ENCODE measurements around the gene ECSIT.
A peak's percentile ranks its signal among the peaks of the same experiment; 100 is the strongest.
"Not testable (repeated sequence)": the region's sequence is repeated elsewhere in the genome, so short reads cannot be mapped to it uniquely, and the experiment has no call there.

Gene ECSIT

GRCh38 chr19:11566164-11566563 is 37.2 kb upstream of the ECSIT start:
- DNase-seq (ENCODE audit: insufficient read length, low spot score) = no peak
- TF ChIP-seq CTCF (IDR thresholded peaks at IDR 0.05; ENCODE audit: insufficient read depth, missing control alignments) = no peak
- FAIRE-seq = no peak

GRCh38 chr19:11565649-11565980 is 36.7 kb upstream of the ECSIT start:
- not testable (repeated sequence) for FAIRE-seq; DNase-seq (ENCODE audit: insufficient read length, low spot score)

- FAIRE-seq; DNase-seq (ENCODE audit: insufficient read length, low spot score): not testable (repeated sequence)
Observed at GRCh38 chr19:11564082-11564807, 35.3 kb upstream of the ECSIT start.

- no peak for FAIRE-seq
- no peak for DNase-seq (ENCODE audit: insufficient read length, low spot score)
- TF ChIP-seq CTCF (IDR thresholded peaks at IDR 0.05; ENCODE audit: insufficient read depth, missing control alignments) = no peak
Observed at GRCh38 chr19:11563532-11563931, 34.6 kb upstream of the ECSIT start.

- TF ChIP-seq CTCF (IDR thresholded peaks at IDR 0.05; ENCODE audit: insufficient read depth, missing control alignments) = peak; percentile 67
- DNase-seq (ENCODE audit: insufficient read length, low spot score) = no peak
- FAIRE-seq = no peak
Observed at GRCh38 chr19:11560404-11561051, 31.6 kb upstream of the ECSIT start.

DNA sequence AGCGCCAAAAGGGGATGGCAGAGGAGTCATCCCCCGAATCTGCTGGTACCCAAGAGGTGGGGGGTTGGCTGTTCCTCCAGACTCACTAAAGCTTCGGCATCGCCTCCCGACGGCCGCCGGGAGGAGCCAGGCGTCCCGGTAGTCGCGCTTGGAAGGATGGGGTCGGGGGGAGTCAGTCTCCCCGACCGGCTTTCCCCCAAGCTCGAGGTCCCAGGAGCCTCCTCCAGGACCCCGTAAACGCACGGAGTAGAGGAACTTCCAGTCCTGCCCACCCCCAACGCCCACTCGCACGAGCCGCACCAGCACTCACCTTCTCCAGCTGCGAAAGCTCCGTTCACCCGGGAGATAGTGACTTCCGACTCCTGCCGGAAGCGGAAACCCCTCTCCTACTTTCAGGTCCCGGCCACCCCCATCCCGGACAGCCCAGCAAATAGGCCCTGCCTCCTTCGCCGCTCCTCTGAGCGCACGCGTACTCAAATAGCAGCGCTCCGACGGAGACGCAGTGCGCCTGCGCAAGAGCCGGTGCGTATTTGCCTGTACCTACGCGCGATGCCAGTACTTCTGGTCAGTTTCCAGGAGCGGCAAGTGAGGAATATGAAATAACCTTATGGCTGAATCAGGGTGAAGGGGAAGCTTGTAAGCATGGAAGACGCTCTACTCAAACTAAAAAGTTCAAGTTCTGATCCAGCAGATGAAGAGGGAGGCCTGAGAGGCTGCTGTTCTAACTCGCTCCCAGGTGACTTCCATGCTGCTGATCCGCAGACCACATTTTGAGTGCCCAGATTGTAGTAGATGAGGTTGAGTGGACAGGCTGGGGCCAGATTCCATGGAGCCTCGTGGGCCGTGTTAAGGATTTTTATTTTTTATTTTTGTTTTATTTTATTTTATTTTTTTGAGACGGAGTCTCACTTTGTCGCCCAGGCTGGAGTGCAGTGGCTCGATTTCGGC is 30.2 kb upstream of the ECSIT start, which contains the start of gene ELOF1:
Gene ELOF1, minus strand, starts transcription at position 350 of the 948 bp plus-strand sequence. CDS start 4,883 bp downstream, outside the sequence.
- no peak for TF ChIP-seq CTCF (IDR thresholded peaks at IDR 0.05; ENCODE audit: insufficient read depth, missing control alignments)
- FAIRE-seq = no peak
- DNase-seq (ENCODE audit: insufficient read length, low spot score) = peak; percentile 99

DNA sequence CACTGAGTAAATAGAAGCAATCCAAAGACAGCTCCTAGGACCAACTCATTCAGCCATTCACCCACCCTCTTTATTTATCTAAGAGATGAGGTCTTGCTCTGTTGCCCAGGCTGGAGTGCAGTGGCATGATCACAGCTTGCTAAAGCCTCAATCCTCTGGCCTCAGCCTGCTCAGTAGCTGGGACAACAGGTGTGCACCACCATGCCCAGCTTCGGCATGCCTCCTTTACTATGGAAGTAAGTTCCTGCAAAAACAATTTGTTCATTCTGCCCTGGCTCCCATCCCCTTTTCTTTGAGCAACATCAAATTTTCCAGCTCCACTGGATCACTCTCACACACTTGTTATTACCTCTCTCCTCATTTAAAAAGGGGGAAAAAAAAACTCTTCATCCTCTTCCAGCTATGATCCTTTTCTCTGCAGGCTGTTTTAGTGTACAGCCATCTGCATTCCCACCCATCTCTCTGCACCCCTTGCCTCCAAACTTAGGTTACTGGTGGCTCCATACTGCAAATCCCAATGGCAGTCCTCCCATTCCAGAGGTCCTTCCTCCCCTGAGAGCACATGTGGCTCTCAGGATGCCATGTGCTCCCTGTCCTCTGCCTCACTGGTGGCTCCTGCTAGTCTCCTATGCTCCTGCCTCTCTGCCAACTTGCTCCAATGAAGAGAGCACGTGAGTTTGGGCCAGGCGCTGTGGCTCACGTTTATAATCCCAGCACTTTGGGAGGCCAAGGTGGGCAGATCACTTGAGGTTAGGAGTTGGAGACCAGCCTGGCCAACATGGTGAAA is 27.9 kb upstream of the ECSIT start:
- DNase-seq (ENCODE audit: insufficient read length, low spot score) (no peak), FAIRE-seq (no peak)
- TF ChIP-seq CTCF (IDR thresholded peaks at IDR 0.05; ENCODE audit: insufficient read depth, missing control alignments) = no peak
